ENCODE results near the gene TYMS. TPM values are rescaled to one million over a fixed set of nuclear protein-coding genes. Genes with fewer than 3 reads are reported as not detected.
"Not testable (repeated sequence)": the region's sequence is repeated elsewhere in the genome, so short reads cannot be mapped to it uniquely, and the experiment has no call there.

Gene TYMS
- polyA plus RNA-seq, 4 donors = 116 to 133 (median 126) TPM

DNA sequence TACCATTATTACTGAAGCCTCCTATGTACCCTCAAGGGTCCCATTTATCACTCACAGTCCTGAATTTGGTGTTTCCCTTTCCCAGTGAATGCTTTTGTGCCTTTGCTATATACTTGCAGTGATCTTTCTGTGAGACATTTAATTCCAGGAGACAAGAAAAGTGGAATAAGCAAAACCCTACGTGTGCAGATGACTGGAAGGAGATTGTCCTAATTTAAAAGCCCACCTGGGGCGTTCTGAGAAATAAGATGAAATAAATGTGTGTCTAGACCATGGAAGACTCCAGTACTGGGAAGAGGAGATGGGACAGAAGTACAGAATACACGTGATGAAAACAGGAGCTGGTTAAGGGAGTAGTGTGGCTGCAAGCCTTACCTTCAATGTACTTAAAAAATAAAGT, 19.3 kb downstream of the TYMS start:
- no peak for DNase-seq (ENCODE audit: low read depth in 4 of 4, low spot score in 2 of 4)

DNA sequence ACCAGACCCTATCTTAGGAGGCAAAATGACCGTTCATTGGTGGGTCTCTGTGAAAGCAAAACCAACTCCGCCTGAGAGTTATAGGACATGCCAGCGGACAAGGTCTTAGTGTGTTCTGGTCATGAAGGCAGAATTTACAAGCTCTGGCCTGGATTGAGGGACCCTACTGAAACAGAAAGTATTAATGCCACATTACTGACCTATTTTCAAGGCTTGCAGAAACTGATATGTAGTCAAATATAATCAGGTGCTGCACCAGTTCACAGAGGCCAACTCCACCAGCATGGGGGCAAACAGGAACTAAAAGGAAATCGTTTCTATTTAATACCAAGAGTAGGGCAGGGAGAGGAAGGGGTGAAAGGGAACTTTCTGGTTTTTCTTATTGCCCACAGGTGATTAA, 19.7 kb downstream of the TYMS start:
- DNase-seq (ENCODE audit: low read depth in 4 of 4, low spot score in 2 of 4) = no peak

DNA sequence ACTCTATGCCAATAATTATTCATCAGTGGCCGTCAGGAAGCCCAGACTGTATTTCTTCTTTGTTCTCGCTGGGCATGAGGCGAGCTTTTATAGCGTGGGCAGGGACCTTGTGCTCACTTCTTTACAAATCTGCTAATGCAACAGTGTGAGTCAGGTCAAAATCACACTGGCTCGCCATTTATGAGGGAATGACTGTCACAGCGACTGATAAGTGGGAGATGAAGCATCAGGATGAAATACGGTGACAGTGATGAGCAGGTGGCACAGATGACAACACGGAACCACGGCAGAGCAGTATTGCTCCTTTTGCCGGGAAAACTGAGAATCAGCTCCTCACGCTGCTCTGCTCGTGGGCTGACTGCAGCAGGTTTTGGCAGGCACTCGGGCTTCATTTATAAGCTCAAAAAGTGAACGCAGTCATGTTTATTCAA, 20.5 kb downstream of the TYMS start:
- DNase-seq (ENCODE audit: low read depth in 4 of 4, low spot score in 2 of 4) = no peak

DNA sequence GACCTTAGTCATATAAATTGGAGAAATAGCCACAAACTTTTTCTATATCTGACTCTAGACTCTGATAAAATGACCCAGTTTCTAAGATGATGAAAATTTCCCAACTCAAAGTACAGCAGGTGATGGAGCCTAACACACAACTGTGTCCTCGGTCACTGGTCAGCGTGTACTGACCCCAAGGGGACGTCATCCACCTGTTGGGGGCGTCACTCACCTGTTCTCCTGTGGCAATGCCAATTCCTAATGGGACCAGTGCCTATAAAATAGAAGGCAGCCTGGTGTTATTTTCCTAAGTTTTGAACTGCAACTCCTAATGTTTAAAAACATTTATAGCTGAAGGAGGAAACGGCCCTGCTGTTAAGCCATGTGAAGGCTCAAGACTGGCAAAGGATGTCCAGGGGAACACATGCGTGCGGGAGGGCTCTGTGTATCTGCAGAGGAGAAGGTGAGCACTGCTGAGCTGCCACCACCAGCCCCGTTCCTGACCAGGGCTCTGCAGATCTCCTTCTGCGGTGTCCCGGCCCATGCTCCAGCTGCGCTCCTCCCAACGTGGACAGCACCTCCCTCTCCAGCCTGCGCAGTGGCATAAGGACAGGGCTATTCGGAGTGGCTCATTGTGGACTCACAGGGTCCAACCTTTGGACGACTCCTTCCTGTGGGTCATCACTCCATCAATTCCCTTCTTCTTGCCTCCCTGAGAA, 21.2 kb downstream of the TYMS start:
- DNase-seq (ENCODE audit: low read depth in 4 of 4, low spot score in 2 of 4) = no peak

DNA sequence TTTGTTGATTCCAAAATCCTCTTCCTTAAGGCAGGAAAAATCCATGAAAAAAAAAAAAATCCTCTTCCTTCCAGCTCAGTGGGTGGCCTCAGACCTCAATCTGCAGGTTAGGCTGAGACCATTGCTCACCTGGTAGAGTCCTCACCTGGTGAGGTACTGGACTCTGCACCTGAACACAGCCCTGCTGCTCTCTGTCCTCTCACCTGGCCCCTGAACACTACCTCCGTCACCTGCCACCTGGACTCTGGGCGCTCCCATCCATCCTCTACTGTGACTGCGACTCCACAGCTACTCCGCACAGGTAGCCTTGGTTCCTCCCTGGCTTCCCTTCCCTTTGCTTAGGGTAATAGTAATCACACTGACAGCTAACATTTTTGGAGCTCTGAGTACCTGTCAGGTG, 22.1 kb downstream of the TYMS start:
- no peak for DNase-seq (ENCODE audit: low read depth in 4 of 4, low spot score in 2 of 4)

DNA sequence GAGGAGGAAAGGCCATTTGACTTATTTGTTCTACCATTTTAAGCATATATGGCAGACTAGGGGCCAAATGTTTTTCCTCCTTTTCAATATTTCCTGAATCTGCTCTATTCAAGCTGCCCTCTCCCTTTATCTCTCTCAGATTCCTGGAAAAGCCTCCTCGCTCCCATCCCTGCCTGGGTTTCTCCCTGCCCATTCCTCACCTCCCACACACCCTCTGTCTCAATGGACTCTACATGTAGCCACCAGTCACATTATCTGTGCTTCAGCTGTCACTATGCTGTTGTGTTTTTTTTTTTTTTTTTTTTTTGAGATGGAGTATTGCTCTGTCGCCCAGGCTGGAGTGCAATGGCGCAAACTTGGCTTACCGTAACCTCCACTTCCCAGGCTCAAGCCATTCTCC, 22.9 kb downstream of the TYMS start:
- DNase-seq (ENCODE audit: low read depth in 4 of 4, low spot score in 2 of 4) = no peak

DNA sequence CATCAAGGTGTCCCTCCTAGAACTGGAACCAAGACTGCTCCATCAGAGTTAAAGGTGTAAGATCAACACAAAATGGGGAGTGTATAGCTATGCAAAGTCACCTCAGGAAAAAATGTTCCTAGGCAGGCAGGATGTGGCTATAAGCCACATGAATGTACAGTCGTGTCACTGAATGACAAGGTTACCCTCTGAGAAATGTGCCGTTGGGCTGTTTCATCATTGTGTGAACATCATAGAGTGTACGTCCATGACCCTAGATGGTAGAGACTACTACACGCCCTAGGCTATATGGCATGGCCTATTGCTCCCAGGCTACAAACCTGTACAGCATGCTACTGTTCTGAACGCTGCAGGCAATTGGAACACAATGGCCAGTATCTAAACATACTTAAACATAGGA, 24.5 kb downstream of the TYMS start:
- no peak for DNase-seq (ENCODE audit: low read depth in 4 of 4, low spot score in 2 of 4)

DNA sequence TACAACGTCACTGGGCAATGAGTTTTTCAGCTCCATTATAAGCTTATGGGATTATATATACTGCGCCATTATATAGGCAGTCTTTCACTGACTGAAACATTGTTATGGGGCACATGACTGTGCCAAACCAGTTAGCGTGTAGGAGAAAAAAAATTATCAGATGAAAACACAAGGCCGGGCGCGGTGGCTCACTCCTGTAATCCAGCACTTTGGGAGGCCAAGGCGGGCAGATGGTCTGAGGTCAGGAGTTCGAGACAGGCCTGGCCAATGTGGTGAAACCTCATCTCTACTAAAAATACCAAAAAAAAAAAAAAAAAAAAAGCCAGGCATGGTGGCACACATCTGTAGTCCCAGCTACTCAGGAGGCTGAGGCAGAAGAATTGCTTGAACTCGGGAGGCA, 25.0 kb downstream of the TYMS start:
- DNase-seq (ENCODE audit: low read depth in 4 of 4, low spot score in 2 of 4) = not testable (repeated sequence)

DNA sequence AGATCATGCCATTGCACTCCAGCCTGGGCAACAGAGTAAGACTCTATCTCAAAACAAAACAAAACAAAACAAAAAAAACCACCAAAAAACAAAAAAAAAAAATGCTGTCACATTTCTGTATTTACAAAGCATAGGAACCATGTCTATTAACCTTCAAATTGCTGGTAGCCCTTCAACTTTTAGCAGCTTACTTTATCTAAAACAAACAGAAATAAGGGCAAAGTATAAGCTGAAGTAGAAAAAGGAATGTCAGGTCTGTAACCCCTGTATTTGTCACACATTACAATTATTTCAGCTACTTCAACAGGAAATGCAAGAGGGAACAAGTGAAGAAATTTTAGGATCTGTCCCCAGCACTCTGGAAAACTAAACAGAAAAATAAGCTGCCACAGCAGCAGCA, 25.4 kb downstream of the TYMS start:
- no peak for DNase-seq (ENCODE audit: low read depth in 4 of 4, low spot score in 2 of 4)

DNA sequence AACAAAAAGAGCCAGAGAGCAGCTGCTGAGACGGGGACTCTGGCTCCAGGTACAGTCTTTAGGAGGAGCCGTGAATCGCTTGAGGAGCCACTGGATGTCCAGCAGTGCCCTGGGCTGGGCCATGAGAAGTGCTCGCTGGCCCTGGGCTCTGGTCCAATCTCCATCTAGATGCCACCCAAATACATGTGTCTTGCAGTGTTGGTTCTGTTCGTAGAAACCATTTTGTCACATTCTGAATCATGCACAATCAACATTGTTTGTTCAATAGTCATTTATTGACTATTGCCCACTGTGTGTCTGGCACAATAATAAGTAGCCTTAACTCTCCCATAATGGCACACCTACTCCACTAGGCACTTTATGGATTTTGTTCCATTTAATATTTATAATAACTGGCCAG, 26.1 kb downstream of the TYMS start:
- no peak for DNase-seq (ENCODE audit: low read depth in 4 of 4, low spot score in 2 of 4)

DNA sequence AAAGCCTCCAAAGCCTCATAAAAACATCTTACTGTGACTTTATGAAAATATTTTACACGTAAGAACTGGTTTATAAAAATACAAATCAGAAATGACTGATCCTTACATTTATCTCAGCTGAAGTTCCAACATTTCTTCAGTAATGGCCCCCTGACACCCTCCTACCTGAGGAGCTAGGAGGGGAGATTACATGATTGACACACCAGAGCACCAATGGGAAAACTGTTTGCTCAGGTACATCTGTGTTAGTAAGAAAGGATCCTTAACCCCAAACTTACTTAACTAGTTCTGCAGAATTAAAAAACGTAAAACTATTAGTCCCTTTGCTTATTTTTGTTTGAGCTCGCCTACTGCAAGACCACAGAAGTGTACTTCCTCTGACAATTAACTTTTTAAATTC, 28.0 kb downstream of the TYMS start:
- no peak for DNase-seq (ENCODE audit: low read depth in 4 of 4, low spot score in 2 of 4)

DNA sequence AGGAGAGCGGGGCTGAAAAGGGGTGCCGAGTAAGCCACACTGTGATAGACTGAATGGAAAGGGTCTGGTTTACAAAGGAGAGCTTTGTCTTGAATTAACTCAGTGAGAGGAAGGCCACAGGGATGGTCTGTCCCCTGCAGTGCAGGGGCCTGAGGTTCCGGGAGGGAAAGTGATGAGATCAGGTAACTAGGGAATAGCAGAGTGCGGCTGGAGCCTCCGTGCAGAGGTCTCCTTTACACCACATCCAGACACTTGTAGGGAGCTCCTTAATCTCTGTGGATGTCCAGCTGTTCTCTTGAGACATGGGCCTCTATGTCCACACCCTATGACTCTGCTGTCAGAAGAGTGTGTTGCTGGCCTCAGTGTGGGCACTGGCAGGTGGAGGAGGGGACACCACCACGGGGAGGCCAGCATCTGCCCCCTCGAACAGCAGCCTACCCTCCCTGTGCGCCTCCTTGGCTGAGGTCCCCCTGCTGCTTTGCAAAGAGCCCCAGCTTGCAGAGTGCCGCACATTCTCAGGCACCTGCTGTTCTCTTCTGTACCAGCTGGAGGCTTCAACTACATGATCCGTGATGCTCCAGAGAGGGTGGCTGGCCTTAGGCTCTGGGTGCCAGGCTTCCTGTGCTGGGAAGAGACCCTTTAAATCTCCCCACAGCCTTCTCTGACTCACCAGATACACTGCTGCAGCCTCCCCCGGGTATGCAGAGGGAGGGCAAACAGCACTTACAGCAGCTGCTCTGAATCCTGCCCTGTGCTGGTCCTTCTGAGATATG, 29.1 kb downstream of the TYMS start:
- no peak for DNase-seq (ENCODE audit: low read depth in 4 of 4, low spot score in 2 of 4)

DNA sequence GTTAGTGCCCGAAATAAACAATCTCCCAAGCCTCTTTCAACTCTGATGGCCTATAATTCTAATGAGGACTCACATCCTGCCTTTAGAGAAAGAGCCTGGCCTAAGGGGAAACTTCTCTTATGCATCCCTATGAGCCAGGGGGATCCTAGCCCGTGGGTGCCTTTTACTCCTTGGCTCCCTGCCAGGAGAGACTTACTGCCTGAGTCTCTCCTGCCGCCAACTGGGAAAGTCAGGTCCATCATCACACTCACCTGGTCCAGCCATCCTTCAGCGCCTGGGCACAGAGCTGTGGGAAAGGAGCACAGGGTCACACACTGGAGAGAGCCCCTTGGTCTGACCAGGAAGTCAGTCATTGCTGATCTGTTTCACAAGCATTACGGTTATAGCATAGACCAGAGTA, 30.9 kb downstream of the TYMS start:
- no peak for DNase-seq (ENCODE audit: low read depth in 4 of 4, low spot score in 2 of 4)

DNA sequence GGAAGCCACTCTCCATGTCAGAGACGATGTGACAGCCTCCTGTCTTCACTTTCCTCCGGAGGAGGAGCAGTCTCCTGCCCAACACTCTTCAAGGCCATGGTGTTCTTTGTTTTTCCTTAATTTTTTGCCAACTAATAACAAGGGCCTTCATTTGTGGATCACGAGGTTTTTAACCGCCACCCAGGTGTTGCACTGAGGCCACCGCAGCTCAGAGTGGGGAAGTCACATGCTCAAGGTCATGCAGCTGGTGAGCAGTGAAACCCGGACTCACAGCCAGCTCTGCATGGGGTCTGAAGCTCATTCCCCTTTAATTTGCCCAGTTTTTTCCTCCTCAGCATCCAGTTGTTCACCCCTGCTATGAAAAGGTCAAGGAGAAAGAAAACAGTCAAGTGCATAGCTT, 35.4 kb downstream of the TYMS start:
- no peak for DNase-seq (ENCODE audit: low read depth in 4 of 4, low spot score in 2 of 4)

DNA sequence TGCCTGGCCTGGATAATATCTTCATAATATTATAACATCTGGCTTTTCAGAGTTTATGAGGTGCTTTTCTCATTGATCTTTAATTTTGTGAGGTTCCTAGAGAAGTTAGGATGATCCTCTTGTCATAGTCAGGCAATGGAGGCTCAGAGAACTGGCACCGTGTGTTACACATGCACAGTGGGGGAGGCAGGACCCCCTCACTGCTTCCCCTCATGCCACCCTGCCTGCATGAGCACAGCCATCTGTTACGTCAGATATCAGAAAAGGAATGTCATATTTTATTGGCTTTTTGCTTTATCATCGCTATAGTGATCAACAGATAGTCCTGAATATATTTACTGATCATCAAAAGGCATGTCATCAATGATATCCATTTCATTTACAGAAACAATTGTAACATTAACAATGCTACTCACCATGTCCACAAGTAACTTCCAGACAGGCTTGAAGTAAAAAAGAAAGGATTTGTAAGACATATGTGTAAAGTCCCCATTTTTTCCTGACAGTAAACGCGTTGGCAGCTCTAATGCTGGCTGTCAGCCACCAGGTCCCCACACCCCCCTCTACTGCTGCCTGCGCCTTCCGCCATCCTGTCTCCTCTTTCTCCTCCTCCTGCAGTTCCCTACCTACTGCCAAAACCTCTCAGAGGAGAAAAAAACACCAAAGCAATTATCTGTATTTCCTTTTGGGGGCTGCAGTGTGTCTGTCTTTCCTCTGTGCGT, 36.2 kb downstream of the TYMS start:
- DNase-seq (ENCODE audit: low read depth in 4 of 4, low spot score in 2 of 4) = no peak

DNA sequence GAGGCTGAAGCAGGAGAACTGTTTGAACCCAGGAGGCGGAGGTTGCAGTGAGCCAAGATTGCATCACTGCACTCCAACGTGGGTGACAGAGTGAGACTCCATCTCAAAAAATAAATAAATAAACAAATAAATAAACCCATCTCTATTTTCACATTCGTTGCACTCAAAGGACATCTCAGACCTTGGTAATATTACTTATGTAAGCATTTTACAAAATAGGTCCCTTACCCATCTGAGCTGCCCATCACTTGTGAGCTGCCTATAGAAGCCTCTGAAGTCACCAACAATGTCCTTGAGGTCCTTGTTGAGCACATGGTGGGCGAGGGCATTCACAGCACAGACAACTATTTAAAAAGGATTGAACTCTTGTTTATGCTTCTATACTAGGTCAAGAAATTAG, 39.6 kb downstream of the TYMS start:
- DNase-seq (ENCODE audit: low read depth in 4 of 4, low spot score in 2 of 4) = no peak

DNA sequence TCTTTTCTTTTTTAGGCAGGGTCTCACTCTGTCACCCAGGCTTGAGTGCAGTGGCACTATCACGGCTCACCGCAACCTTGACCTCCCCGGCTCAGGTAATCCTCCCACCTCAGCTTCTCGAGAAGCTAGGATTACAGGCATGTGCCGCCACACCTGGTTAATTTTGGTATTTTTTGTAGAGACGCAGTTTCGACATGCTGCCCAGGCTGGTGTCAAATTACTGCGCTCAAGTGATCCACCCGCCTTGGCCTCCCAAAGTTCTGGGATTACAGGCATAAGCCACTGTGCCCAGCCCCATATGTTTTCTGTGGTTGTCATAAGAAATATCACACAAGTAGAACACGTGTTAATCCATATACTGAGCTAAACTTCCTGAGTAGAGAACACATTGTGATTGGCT, 40.3 kb downstream of the TYMS start:
- no peak for DNase-seq (ENCODE audit: low read depth in 4 of 4, low spot score in 2 of 4)

DNA sequence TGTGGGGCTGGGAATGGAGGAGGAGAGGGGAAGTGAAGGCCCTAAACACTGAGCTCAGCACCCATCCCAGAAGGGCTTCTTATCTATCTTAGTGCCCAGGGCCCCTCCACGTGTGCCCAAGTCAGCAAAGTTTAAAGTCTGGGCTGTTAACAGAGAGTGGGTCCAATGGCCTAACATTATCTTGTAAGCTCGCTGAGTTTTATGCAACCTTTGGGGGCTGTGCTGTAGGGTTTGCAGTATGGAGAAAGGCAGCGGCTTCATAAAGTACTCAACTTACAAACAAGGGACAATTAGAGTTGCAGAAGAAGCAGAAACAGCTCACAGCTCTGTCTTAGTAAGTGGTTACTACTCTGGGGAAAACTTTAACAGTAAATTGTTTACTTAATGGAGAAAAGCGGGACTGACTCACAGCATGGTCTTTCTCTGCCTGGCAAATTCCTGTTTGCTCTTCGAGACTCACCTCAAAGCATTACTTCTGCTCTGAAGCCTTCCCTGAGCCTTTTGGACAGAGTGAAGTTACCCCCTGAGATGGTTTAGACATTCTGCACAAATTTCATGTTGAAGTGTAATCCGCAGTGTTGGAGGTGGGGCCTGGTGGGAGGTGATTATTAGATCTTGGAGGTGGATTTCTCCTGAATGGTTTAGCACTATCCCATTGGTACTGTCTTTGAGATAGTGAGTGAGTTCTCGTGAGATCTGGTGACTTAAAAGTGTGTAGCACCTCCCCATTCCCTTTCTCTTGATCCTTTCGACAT, 45.9 kb downstream of the TYMS start:
- no peak for DNase-seq (ENCODE audit: low read depth in 4 of 4, low spot score in 2 of 4)

DNA sequence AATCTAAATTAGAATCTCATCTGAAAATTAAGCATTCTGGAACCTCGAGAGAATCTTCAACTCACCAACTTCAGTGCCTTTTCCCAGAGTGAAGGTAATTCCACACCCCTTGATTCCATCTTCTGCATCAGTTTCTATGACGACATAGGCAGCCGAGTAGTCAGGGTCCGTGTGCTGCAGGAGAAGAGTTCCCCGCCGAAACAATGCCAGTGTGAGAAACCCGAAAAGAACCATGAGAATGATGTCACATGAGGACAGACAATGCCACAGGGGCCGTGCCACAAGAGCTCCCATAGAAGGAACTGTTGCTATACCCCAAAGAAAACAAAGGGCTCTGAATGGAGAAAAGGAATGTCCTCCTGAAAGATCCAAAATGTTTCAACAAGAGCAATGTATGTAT, 49.0 kb downstream of the TYMS start:
- no peak for DNase-seq (ENCODE audit: low read depth in 4 of 4, low spot score in 2 of 4)

DNA sequence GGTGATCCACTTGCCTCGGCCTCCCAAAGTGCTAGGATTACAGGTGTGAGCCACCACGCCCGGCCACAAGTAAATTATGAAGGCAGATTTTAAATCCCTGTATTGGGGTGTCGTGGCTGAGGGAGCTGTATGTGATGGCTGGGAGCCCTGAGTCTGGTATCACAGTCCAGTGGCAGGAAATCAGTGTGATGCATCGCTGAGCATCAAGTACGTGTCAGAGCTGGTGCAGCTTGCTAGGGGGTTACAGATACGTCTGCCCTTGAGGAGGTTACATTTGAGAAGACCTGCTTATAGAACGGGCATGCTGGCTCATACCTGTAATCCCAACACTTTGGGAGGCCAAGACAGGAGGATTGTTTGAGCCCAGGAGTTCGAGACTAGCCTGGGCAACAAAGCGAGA, 50.6 kb downstream of the TYMS start:
- DNase-seq (ENCODE audit: low read depth in 4 of 4, low spot score in 2 of 4) = no peak

DNA sequence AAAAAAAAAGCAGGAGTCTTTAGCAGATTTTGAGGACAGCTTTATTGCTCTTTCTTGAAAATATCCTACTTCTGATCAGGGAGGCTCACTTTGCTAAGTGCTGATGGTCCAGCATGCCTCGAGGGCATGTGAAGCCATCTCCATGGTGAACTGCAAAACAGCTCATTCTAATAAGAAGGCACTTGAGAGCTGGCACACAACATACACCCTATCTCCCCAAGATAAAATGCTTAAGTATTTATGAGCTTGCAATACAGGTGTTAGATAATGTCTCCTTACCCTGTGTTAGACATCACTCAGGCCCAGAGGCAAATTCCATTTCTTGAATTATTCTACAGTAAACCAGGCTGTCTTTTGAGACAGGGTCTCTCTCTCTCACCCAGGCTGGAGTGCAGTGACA, 52.3 kb downstream of the TYMS start:
- no peak for DNase-seq (ENCODE audit: low read depth in 4 of 4, low spot score in 2 of 4)

Measured in left renal cortex interstitium (tissue), 4 donors.